ENCODE data around the gene TTPAL. TPM values are rescaled to one million over a fixed set of nuclear protein-coding genes. Genes with fewer than 3 reads are reported as not detected.

Gene TTPAL
- total RNA-seq, 1 experiment from 2014 or later: 14.0 TPM

DNA sequence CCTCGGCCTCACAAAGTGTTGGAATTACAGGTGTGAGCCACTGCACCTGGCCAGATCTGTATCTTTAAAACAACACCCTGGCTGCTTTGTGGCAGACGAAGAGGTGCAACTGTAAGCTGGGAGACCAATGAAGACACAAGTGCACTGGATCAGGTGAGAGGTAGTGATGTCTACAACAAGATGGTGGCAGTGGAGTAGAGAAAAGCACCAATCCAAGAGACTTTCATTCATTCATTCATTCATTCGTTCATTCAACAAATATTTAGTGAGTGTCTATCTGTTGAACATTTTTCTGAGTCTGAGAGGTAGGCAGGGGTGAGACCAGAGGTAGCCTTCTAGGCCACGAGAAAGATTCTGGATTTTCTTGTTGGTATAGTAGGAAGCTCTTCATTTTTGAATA, 36.9 kb upstream of the TTPAL start:
- no peak for ATAC-seq
- no peaks in the 10 kb centered on the region for H3K9me2 ChIP-seq (replicated peaks; ENCODE audit: low read length)
- CTCF ChIA-PET: no interaction called here

DNA sequence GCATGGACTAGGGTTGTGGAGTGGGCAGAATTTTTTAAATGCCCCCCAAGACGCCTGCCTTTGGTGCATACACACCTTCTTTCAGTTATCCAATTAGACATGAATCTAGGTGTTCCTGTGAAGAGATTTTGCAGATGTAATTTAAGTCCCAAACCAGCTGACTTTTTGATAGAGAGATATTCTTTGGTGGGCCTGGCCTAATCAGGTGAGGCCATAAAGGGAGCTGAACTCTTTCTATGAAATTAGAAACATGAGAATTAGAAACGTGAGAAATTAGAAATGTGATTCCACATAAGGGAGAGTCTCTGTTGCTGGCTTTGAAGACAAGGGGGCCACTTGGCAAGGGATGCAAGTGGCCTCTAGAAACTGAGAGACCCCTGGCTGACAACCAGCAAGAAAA, 36.4 kb upstream of the TTPAL start:
- Histone ChIP-seq H3K4me1 (ENCODE audit: insufficient read depth, low read length) (no peaks in the 10 kb centered on the region), H3K79me2 (ENCODE audit: low read length) (no peaks in the 10 kb centered on the region), H2AFZ (ENCODE audit: low read length) (no peak overlapping the region), H3K27me3 (ENCODE audit: low read length) (no peaks in the 10 kb centered on the region), H3K36me3 (ENCODE audit: low read depth, low read length) (no peaks in the 10 kb centered on the region), H4K20me1 (ENCODE audit: low read length) (no peaks in the 10 kb centered on the region), H3K4me2 (ENCODE audit: low read length) (no peak overlapping the region), H3F3A (ENCODE audit: low read length, unreplicated experiment) (no peaks in the 10 kb centered on the region), H3K9me3 (ENCODE audit: low read length) (no peaks in the 10 kb centered on the region), H3K9ac (ENCODE audit: low read length) (no peak overlapping the region), H3K27ac (ENCODE audit: low read length) (no peak overlapping the region), H3K4me3 (ENCODE audit: low read length) (no peak overlapping the region), H3K9me2 (replicated peaks; ENCODE audit: low read length) (no peaks in the 10 kb centered on the region)
- no peak for ATAC-seq
- CTCF ChIA-PET: no interaction called here
- POLR2A ChIA-PET (ENCODE audit: unreplicated experiment): no interaction called here
- intact Hi-C loops (cut with micrococcal nuclease): no loop called here
- no peak for DNase-seq
- TF ChIP-seq EZH2 (IDR thresholded peaks at IDR 0.05; ENCODE audit: low read length, unreplicated experiment) (no peak), EZH2phosphoT487 (IDR thresholded peaks at IDR 0.05; ENCODE audit: borderline replicate concordance, low read length) (no peak)
- TF ChIP-seq, protein P1, sequence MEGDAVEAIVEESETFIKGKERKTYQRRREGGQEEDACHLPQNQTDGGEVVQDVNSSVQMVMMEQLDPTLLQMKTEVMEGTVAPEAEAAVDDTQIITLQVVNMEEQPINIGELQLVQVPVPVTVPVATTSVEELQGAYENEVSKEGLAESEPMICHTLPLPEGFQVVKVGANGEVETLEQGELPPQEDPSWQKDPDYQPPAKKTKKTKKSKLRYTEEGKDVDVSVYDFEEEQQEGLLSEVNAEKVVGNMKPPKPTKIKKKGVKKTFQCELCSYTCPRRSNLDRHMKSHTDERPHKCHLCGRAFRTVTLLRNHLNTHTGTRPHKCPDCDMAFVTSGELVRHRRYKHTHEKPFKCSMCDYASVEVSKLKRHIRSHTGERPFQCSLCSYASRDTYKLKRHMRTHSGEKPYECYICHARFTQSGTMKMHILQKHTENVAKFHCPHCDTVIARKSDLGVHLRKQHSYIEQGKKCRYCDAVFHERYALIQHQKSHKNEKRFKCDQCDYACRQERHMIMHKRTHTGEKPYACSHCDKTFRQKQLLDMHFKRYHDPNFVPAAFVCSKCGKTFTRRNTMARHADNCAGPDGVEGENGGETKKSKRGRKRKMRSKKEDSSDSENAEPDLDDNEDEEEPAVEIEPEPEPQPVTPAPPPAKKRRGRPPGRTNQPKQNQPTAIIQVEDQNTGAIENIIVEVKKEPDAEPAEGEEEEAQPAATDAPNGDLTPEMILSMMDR (conservative IDR thresholded peaks at IDR 0.05; ENCODE audit: low read depth, low read length): no peak
- no TSS peak for BruUV-seq (replicated peaks)

More for the DNA sequence above, 36.9 kb upstream of the TTPAL start:
- DNase-seq: no peak
- intact Hi-C loops (cut with micrococcal nuclease): no loop called here
- no peak overlapping the region for H3K4me3 ChIP-seq (ENCODE audit: low read length)
- H4K20me1 ChIP-seq (ENCODE audit: low read length): no peaks in the 10 kb centered on the region
- no peak overlapping the region for H2AFZ ChIP-seq (ENCODE audit: low read length)
- H3K27me3 ChIP-seq (ENCODE audit: low read length): no peaks in the 10 kb centered on the region
- BruUV-seq (replicated peaks): no TSS peak
- no peak overlapping the region for H3K4me2 ChIP-seq (ENCODE audit: low read length)
- POLR2A ChIA-PET (ENCODE audit: unreplicated experiment): no interaction called here
- H3K36me3 ChIP-seq (ENCODE audit: low read depth, low read length): no peaks in the 10 kb centered on the region
- no peaks in the 10 kb centered on the region for H3K79me2 ChIP-seq (ENCODE audit: low read length)
- no peaks in the 10 kb centered on the region for H3F3A ChIP-seq (ENCODE audit: low read length, unreplicated experiment)
- no peak overlapping the region for H3K9ac ChIP-seq (ENCODE audit: low read length)
- H3K4me1 ChIP-seq (ENCODE audit: insufficient read depth, low read length): no peaks in the 10 kb centered on the region
- TF ChIP-seq, protein P1 (conservative IDR thresholded peaks at IDR 0.05; ENCODE audit: low read depth, low read length): no peak
- TF ChIP-seq EZH2phosphoT487 (IDR thresholded peaks at IDR 0.05; ENCODE audit: borderline replicate concordance, low read length): no peak
- TF ChIP-seq EZH2 (IDR thresholded peaks at IDR 0.05; ENCODE audit: low read length, unreplicated experiment): no peak
- no peak overlapping the region for H3K27ac ChIP-seq (ENCODE audit: low read length)
- H3K9me3 ChIP-seq (ENCODE audit: low read length): no peaks in the 10 kb centered on the region

DNA sequence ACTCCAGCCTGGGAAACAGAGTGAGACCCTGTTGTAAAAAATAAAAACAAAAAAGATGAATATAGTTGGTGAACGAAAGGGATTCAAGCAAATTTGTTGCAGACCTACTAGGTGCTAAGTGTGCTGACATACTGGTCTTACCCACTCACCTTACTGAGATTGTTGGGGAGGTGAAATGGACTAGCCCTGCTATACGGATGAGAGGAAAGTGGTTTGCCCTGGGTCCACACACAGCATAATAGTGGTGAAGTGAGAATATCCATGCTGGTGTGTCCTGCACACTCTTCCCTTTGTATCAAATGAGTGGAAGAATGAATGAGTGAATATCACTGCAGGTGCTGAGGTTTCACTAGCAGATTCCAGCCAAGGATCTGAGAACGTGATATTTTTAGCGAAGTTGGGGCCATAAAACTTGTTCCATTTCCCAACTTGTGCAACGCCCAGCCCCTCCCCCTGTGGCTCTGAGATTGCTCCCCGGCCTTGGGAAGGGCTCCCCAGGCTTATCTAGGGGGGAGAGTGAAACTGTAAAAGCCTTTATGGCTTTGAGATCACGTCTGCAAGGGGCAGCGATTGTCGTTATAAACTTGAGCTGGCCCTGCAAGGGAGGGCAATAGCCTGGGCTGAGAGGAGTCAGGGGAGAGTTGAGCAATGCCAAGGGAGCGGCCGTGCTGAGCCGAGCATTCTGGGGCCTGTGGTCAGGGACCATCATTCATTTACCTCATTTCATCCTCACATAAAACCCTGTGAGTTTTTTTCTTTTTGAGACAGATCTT, 33.2 kb upstream of the TTPAL start:
- no peaks in the 10 kb centered on the region for H3K36me3 ChIP-seq (ENCODE audit: low read depth, low read length)

More for the DNA sequence above, 33.2 kb upstream of the TTPAL start:
- CTCF ChIA-PET: no interaction called here
- no peaks in the 10 kb centered on the region for H3K4me1 ChIP-seq (ENCODE audit: insufficient read depth, low read length)
- TF ChIP-seq, protein P1 (conservative IDR thresholded peaks at IDR 0.05; ENCODE audit: low read depth, low read length): no peak
- TF ChIP-seq EZH2 (IDR thresholded peaks at IDR 0.05; ENCODE audit: low read length, unreplicated experiment): no peak
- no peak for TF ChIP-seq EZH2phosphoT487 (IDR thresholded peaks at IDR 0.05; ENCODE audit: borderline replicate concordance, low read length)
- no peaks in the 10 kb centered on the region for H3K27me3 ChIP-seq (ENCODE audit: low read length)
- POLR2A ChIA-PET (ENCODE audit: unreplicated experiment): no interaction called here
- no peaks in the 10 kb centered on the region for H3K9me3 ChIP-seq (ENCODE audit: low read length)
- no peak overlapping the region for H3K4me3 ChIP-seq (ENCODE audit: low read length)
- H3K79me2 ChIP-seq (ENCODE audit: low read length): no peaks in the 10 kb centered on the region
- no peaks in the 10 kb centered on the region for H4K20me1 ChIP-seq (ENCODE audit: low read length)
- intact Hi-C loops (cut with micrococcal nuclease): no loop called here
- no peak for ATAC-seq
- H3K9me2 ChIP-seq (replicated peaks; ENCODE audit: low read length): no peaks in the 10 kb centered on the region
- no peak overlapping the region for H2AFZ ChIP-seq (ENCODE audit: low read length)
- H3K9ac ChIP-seq (ENCODE audit: low read length): no peak overlapping the region
- H3F3A ChIP-seq (ENCODE audit: low read length, unreplicated experiment): no peaks in the 10 kb centered on the region
- no peak overlapping the region for H3K4me2 ChIP-seq (ENCODE audit: low read length)
- H3K27ac ChIP-seq (ENCODE audit: low read length): no peak overlapping the region
- no peak for DNase-seq
- BruUV-seq (replicated peaks): no TSS peak
